Measurements from ENCODE around the gene SLC8A1.

The SLC8A1 gene

DNA sequence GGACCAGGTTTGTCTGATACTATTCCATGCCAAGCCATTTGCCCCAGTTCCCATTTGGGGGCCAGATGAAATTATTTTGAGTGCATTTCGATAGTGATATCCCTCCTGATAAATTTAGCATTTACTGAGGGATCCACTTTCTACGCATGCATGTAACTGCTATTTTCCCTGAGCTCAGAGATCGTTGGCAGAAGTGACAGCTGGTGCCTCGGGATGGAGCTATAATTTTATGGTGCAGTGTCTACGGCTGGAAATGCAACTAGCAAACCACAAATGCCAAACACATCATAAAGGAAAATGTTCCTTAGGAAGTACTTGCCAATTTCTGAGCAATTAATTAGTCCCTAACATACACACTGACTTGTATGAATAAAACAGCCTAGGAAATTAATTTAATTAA, 254.8 kb downstream of the SLC8A1 start:
- DNase-seq (ENCODE audit: low read depth, low spot score), result no peak

DNA sequence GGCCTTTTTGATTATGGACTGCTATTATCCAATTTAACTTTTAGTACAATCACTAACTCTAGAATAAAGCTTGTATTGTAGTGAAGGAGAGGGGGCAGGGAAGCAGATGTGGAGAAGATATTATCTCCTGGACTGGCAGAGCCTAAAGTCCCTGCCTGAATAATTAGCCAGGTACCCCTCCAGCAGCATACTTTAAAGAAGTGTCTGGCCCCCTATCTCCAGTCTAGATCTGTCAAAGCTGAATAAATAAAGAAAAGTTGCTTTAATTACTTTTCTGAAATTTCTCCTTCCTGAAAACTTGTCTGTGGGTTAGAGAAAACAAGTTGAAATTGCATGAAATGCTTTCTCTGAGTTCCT, 258.2 kb downstream of the SLC8A1 start:
- DNase-seq (ENCODE audit: low read depth, low spot score), result no peak

DNA sequence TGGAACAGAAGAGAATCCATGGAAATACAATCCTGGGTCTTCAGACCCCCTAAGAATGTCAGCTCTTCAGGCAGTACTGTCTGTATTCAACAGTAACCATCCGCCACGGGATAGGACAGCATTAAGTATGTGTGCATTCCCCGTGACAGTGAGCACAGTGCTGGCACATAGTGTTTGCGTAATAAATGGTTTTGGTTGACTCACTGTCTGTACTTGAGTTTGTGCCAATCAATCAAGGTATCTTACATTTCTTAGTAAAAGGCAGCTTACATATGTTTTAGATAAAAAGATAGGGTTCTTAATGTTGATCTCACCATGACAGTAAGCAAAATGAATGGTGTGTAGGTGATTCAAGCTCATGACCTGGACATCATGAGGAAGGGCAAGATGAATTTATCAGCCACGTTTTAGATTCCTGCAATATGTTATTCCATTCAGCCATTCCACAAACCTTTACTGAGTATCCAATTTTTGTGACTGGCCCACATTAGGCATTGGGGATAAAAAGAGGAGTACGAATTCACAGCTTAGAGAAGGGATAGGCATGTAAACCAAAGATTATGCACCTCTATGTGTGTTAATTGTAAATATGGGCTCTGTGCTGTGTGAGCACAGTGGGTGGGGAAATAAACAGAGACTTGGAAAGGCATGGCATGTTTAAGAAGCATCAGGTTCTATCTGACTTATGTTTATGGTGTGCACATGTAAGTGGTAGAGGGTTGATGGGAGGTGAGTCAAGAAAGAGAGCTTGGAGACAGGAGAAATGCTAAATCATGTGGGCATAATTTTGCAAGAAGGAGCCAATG, 258.8 kb downstream of the SLC8A1 start:
- no peak for DNase-seq (ENCODE audit: low read depth, low spot score)

DNA sequence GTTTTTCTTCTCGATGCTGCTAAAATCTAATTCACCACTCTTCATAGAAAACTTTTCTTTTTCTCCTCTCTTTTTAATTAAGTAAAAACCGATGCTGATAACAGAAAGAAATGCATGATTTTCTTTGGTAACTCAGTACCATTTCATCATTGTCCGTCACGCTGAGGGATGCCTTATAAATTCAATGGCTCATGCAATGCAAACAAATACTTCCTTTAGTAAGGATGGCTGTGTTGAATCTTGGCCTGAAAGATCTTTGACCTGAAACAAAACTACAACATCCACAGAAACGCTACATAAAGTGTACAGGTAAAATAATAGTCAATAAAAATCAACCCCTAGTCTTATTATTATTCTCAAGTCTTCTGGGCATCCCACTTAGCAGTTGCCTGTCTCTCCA, 261.4 kb downstream of the SLC8A1 start:
- DNase-seq (ENCODE audit: low read depth, low spot score), result no peak

DNA sequence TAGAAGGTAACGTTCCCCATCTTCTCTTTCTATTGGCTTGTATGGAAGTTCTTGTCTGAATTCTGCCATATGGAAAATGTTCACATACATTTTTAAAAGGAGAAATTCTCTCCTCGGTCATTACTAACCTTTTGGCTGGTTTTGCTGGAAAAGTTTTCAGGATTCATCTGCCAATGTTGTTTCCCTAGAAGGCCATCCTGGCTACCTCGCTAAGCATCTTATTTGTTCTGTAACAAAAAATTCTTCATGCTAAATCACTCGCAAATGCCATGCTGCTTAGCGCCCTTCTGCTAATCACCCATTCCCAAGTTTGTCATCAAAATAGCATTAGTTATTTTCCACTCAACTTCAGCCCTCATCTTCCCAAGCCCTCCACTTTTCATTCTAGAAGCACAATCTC, 262.0 kb downstream of the SLC8A1 start:
- DNase-seq (ENCODE audit: low read depth, low spot score), result no peak

DNA sequence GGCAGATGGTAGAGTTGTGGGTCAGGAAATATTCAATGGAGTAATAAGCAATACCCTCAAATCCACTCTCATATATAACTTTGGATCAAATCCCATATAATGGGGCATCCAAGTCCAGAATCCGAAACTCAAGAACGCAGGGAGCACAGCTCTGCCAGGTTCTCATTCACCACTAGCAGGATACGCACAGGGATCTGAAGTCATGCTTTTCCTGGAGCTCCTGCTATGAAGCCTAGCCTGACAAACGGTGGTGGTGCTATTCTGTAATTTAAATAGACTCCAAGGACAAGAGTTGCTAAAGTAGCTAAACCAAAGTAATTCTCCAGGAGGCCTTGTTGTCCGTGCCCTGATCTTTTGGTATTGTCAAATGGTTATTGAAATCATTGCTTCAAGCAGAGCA, 264.8 kb downstream of the SLC8A1 start:
- DNase-seq (ENCODE audit: low read depth, low spot score), result no peak

DNA sequence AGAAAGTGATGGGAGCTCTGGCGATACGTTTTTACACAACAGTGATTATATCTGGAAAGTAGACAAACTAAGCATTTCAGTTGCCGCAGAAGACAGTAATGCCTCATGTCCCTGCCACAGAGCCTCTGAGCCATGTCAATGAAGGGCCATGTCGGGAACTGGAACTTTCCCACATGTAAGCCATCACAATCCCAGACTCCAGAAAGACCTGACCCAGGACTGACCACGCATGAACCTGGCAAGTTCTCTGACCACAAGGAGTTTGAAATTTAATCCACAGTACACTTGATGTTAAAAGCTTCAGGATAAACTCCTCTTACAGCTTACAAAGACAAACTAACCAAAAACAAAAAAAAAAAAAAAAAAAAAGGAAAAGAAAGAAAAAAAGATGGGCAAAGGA, 267.3 kb downstream of the SLC8A1 start:
- no peak for DNase-seq (ENCODE audit: low read depth, low spot score)

DNA sequence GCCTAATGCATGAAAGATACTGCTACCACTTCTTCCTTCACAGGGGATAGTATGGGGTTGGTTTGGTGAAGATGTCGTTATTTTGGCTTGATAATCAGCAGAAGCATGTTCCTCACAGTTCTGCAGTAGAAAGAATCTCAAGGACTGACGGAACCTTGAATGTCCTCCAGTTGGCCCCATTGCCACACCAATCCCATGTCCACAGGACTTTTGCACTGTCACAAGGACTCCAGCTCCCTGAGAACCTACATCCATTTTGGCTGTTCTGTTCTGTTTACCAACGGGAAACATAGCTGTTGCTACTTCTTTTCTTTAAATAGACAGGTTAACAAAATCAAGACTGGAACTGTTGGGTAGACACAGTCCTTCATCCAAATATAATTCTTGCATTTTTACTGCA, 270.0 kb downstream of the SLC8A1 start:
- no peak for DNase-seq (ENCODE audit: low read depth, low spot score)

DNA sequence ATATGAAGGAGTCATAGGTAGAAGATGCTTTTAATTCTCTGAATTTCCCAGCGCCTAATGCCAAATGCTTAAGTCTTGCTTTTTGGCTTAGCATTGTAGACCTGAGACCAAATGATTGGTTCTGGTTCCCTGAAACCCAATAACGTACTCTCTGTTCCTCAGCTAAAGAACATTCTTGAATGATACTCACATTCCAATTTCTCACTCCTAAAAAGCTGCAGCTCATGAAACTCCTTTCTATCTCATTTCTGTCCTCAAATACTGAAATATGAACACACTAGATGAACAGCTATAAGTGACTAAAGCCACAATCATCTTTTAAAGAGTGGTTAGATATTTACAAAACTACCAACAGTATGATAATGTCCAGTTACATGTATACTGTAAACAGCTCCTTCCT, 272.1 kb downstream of the SLC8A1 start:
- no peak for DNase-seq (ENCODE audit: low read depth, low spot score)

DNA sequence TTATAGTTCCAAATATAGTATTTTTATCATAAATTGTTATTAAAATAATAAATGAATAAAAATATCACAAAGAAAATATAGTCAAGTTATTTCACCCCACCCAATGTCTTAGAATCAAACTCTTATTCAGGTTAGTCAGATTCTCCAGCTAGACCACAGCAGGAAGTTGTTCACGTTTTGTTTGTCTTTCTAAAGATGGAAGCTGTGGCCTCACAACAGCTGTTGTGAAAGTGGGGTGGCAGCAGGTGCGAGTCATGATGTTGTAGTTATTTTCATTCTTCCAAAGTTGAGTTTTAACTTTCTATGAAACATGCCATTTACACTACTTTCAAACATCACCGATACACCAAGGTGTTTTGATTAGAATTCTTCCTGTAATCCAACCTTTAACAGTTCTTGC, 272.9 kb downstream of the SLC8A1 start:
- no peak for DNase-seq (ENCODE audit: low read depth, low spot score)

DNA sequence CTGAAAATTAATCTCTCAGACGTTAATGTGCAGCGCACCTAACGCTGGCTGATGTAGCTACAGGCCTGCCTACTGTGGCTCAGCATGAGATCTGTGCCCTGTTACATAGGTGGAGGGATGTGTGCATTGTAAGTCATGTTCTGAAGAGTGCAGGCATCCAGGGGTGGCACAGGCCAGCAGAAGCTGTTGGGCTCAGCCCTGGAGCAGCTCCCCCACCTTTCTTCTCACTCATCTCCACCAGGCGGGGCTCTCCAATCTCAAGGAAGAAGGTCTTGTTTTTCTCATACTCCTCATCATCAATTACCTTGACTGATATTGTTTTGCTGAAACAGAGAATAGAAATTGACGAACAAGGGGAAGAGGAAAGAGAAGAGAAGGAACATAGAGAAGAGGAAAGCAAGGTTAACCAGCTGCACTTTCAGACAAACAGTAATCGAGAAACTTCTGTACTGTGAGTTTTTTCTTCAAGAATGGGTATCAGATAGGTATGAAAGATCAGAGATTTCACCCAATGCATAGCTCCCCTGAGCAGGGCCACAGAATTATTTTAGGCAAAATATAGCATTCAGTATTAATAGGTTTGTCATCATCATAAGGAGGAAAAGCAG, 273.6 kb downstream of the SLC8A1 start:
- no peak for DNase-seq (ENCODE audit: low read depth, low spot score)

DNA sequence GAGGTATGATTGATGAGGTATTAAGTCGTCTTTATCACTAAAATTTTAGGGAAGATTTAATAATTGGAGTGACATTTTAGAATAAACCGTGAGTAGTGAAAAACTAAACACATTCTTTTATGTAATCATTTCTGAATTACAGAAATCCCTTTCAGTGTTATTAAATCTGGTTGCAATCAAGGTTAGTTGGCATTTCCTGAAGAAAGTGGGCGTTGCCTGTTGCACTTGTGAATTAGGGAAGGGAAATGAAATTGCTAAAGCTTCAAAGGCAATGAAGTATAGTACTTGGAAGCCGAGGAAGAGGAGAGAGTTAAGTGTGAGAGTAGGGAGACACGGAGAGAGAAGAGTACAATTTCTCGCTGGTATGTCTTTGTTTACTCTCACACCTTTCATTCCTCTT, 274.5 kb downstream of the SLC8A1 start:
- DNase-seq (ENCODE audit: low read depth, low spot score), result no peak

DNA sequence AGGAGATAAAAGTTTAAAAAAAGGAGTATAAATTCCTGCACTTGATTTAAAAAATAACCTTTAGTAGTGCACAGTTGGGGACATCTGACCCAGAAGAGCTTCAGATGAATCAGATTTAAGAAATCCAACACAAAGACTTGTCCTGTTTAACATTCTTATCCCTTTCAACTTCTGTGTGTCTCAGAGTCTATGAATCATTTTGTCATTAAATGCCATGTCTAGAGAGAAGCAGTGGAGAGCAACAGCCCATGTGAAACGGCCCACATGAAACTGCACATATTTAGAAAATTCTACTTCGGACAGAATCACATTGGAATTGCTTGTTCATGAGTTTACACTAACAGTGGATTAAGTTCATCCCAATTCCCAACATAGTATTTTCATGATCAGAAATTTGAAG, 278.6 kb downstream of the SLC8A1 start:
- no peak for DNase-seq (ENCODE audit: low read depth, low spot score)

DNA sequence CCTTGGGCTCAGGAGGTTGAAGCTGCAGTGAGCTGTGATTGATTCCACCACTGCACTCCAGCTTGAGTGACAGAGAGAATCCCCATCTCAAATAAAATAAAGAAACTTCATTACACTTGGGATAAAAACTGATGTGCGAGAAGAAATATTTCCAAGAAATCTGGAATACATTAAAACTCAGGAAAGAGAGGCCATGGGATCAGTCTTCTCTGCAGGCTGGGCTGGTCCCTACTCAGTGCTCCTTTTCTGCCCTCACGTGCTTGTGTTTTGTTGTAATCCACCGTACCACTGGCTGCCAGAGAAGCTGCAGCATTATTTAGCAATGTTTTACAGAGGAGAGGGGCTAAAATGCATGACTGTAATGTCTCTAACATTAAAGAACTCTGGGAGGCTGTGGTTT, 282.0 kb downstream of the SLC8A1 start:
- no peak for DNase-seq (ENCODE audit: low read depth, low spot score)

DNA sequence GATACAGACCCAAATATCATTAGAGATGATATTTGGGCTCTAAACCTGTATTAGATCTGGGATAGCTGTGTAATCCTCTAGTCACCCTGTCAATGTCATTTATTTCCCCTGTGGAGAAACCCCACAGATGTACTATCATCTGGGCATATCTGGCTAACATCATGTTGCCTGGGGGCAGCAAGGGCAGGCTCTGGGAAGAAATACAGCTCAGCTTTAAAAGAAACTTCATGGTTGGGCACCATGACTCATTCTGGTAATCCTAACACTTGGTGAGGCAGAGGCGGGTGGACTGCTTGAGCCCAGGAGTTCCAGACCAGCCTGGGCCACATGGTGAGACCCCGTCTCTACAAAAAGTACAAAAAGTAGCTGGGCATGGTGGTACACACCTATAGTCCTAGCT, 282.5 kb downstream of the SLC8A1 start:
- DNase-seq (ENCODE audit: low read depth, low spot score), result no peak

DNA sequence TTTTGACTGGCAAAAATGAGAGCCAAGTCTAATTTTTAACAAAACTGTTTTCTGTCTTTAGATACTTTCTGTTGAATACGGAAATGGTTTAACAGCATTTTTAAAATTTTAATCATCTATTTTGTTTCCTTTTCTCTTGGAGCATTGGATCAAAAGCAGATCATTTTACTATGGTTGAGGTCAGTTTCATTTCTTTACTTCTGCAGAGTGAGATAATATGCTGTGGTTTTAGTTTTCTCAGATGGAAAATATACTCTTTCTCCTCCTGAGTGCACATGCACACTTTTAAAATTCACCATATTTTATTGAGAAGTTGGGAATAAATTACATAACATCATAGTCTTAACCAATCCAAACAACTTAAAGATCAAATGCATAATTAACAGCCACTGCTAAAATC, 283.3 kb downstream of the SLC8A1 start:
- no peak for DNase-seq (ENCODE audit: low read depth, low spot score)

DNA sequence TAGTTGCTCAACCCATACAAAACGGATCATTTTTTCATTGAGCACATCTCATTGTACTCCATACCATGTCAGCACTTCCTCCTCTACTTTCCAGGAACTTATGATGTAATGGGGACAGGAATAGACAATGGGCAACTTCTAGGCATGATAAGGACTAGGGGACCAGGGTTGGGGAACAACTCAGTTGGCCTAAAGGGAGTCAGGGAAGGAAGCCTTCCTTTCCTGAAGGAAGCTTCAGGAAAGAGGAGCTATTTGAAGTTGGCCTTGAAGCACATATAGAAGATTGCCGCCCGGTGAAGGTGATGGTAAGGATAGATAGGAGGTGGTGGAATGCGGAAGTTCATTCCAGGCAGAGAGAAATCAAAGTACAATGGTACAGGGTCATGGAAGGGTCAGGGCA, 283.9 kb downstream of the SLC8A1 start:
- no peak for DNase-seq (ENCODE audit: low read depth, low spot score)

DNA sequence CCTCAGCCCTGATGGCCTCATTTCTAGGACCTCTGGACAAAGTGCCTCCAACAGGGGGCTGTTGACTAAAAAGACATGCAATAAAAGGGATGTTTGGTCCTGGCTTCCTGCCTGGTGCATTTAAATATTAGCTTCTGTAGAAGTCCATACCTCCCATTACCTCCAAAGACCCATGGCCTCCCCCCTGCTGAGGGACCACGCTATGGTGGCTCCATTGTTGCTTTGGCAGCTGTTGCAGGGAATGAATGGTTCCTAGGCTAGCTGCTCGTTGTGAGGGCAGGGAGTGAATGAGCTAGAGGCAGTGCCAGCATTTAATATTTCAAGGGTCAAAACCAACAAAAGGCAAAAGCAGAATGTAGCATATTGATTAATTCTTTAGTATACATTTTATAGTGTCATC, 285.9 kb downstream of the SLC8A1 start:
- no peak for DNase-seq (ENCODE audit: low read depth, low spot score)

DNA sequence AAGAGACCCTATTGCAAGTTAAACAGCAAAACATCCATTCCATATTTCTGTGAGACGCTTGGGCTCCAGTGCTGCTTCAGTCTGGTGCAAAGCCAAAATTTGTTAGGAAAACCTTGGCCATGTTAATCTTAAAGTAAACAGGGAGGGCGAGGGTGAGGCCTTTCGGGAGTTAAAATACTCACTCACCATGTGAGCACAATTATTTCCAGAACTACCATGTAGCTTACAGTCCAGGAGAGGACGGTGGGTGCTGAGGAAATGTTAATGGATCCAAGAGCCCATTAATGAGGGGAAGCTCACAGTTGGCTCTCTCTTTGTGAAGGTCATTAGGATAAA, 286.4 kb downstream of the SLC8A1 start:
- DNase-seq (ENCODE audit: low read depth, low spot score), result no peak

DNA sequence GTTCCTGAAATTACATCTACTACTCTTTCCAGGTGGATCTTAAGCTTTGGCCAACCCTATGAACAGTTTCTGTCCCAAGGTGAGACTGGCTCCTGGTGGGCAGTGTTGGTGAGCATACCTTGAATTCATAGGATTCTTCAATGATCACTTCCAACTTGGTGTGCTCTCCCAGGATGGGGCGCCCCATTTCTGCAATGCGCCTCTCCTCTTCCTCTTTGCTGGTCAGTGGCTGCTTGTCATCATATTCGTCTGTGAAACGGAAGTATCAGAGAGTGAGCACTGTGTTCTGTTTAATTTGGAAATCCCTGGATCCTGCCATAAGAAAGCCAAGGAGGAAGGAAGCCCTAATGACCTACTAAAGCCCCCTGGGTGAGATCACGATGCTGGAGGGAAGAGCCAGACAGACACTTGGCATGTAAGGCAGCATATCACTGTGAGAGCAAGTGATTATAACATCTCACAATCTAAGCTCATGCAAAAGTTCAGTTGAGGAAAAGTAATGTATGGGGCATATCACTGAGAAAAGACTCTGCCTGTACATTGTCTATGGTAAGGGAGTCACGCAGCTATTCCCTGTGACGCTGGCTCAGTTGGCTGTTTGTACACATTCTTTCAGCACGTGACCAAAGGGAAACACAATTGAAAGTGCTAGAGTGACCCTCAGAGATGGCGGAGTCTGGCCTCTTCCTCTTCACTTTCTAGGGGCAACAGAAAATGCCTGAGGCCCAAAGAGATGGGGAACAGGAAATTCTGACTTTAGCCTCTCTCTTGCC, 287.0 kb downstream of the SLC8A1 start:
- no peak for DNase-seq (ENCODE audit: low read depth, low spot score)

DNA sequence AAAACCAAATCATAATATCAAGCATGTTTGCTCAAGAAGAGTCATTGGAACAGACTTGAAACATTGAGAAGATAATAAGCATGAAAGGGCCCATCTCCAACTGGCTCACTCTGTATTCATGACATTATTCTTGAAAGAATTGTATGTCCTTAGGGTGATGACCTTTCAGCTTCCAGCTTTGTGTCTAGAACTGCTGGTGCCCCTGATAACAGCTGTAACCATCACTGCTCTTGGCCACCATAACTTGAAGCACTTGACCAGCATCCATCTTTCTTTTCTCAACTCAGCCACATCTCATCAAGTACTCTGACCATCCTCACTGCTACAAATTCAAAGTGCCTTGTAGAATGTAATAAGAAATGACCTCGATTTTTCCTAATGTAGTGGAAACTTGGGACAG, 289.9 kb downstream of the SLC8A1 start:
- DNase-seq (ENCODE audit: low read depth, low spot score), result no peak

DNA sequence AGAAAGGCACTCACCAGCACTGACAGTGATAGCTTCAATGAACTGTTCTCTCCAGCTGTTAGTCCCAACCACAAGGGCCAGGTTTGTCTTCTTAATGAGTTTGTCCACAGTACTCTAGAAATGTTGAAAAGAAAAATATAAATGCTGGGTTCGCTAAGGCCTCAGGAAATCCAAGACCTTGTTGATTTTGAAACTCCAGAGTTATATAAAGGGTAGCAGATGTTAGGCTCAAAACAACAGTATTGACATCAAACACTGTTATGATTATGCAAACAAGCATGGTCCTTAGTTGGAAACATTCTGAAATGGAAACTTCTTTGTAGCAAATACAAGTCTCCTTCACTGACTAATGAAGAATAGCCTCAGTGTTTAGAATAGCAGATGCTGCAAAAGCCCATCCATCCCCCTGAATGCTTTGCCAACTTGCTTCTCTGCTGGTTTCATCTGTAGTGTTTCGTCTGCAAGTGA, 291.1 kb downstream of the SLC8A1 start:
- no peak for DNase-seq (ENCODE audit: low read depth, low spot score)

DNA sequence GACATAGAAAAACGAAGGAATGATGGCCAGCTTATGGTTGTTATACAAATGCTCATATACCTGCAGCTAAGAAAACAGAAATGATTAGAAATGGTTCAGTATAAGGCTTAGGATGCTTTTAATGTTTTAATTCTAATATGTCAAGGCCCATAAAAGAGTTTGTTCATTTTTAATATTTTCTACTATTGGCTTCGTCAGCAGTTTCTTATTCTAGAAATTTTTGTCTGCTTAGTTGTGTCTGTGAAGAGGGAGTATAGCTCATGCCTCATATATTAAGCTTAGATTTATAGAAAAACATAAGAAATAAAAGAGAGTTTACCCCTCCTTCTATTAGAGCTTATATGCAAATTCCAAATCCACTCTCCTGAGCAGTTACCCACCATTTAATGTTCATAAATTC, 292.6 kb downstream of the SLC8A1 start:
- no peak for DNase-seq (ENCODE audit: low read depth, low spot score)
